ENCODE data around the gene FCHO2. TPM values are rescaled to one million over a fixed set of nuclear protein-coding genes. Genes with fewer than 3 reads are reported as not detected.

Gene FCHO2
- total and polyA plus RNA-seq, 10 of the 15 experiments (the other 5 are each of a cell fraction or from before 2014, with no cell fraction given): 0.05 to 1.4 (median 0.18) TPM

- TF ChIP-seq, protein P1, sequence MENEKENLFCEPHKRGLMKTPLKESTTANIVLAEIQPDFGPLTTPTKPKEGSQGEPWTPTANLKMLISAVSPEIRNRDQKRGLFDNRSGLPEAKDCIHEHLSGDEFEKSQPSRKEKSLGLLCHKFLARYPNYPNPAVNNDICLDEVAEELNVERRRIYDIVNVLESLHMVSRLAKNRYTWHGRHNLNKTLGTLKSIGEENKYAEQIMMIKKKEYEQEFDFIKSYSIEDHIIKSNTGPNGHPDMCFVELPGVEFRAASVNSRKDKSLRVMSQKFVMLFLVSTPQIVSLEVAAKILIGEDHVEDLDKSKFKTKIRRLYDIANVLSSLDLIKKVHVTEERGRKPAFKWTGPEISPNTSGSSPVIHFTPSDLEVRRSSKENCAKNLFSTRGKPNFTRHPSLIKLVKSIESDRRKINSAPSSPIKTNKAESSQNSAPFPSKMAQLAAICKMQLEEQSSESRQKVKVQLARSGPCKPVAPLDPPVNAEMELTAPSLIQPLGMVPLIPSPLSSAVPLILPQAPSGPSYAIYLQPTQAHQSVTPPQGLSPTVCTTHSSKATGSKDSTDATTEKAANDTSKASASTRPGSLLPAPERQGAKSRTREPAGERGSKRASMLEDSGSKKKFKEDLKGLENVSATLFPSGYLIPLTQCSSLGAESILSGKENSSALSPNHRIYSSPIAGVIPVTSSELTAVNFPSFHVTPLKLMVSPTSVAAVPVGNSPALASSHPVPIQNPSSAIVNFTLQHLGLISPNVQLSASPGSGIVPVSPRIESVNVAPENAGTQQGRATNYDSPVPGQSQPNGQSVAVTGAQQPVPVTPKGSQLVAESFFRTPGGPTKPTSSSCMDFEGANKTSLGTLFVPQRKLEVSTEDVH (IDR thresholded peaks at IDR 0.05; ENCODE audit: low read depth, partially characterized antibody): no peak
- TF ChIP-seq RAD21 (IDR thresholded peaks at IDR 0.05; ENCODE audit: insufficient read depth, low read depth, low read length) (no peak), SPI1 (IDR thresholded peaks at IDR 0.05; ENCODE audit: borderline replicate concordance, insufficient read depth, low read depth, low read length) (no peak), MEF2A (IDR thresholded peaks at IDR 0.05; ENCODE audit: insufficient read depth, low read depth, low read length) (no peak), RBBP5 (conservative IDR thresholded peaks at IDR 0.05) (no peak), HDGF (IDR thresholded peaks at IDR 0.05) (no peak)
- TF ChIP-seq, protein P2, sequence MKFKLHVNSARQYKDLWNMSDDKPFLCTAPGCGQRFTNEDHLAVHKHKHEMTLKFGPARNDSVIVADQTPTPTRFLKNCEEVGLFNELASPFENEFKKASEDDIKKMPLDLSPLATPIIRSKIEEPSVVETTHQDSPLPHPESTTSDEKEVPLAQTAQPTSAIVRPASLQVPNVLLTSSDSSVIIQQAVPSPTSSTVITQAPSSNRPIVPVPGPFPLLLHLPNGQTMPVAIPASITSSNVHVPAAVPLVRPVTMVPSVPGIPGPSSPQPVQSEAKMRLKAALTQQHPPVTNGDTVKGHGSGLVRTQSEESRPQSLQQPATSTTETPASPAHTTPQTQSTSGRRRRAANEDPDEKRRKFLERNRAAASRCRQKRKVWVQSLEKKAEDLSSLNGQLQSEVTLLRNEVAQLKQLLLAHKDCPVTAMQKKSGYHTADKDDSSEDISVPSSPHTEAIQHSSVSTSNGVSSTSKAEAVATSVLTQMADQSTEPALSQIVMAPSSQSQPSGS (IDR thresholded peaks at IDR 0.05; ENCODE audit: low read length): no peak
These were observed 17.6 kb upstream of the FCHO2 start (continued) for GRCh38 chr5:72938206-72938605.

GRCh38 chr5:72940082-72940481 is 15.8 kb upstream of the FCHO2 start:
- H3K4me2 ChIP-seq (ENCODE audit: control insufficient read depth, insufficient read depth): no peak overlapping the region
- no TSS peak for BruUV-seq (replicated peaks)
- DNase-seq (ENCODE audit: low read depth, low spot score) (no peak), ATAC-seq (no peak), FAIRE-seq (no peak)
- ChIA-PET POLR2A (no interaction called here), CTCF (no interaction called here), SMC1A (ENCODE audit: uncharacterized antibody, unreplicated experiment) (no interaction called here), RAD21 (ENCODE audit: unreplicated experiment) (no interaction called here)
- 45% methylated on average over 4 of the region's 4 CpGs for WGBS (ENCODE audit: insufficient coverage, insufficient replicate concordance, low lambda C conversion rate, missing lambda C conversion rate)
- no peaks in the 10 kb centered on the region for H3K36me3 ChIP-seq (ENCODE audit: control insufficient read depth in 2 of 2, insufficient read depth in 2 of 2, low read length in 1 of 2)
- H3K79me2 ChIP-seq (ENCODE audit: control insufficient read depth, insufficient read depth, low read length): no peaks in the 10 kb centered on the region
- no peak overlapping the region for H2AFZ ChIP-seq (ENCODE audit: control insufficient read depth, low read depth, low read length)
- H3K27ac ChIP-seq (ENCODE audit: control insufficient read depth, insufficient read depth): no peak overlapping the region
- no peak overlapping the region for H3K4me3 ChIP-seq
- no peaks in the 10 kb centered on the region for H3K27me3 ChIP-seq (replicated peaks in 1 of 2; ENCODE audit: control insufficient read depth in 2 of 2, insufficient read depth in 2 of 2, low read length in 1 of 2)
- no peaks in the 10 kb centered on the region for H4K20me1 ChIP-seq (ENCODE audit: control insufficient read depth, insufficient read depth)
- no peaks in the 10 kb centered on the region for H3K9me3 ChIP-seq (replicated peaks; ENCODE audit: control insufficient read depth, insufficient read depth, low read length)
- intact Hi-C loops (cut with micrococcal nuclease; ENCODE audit: unreplicated experiment) (no loop called here), in situ Hi-C loops (cut with MboI) (no loop called here)
- H3K4me1 ChIP-seq (ENCODE audit: control insufficient read depth, insufficient read depth, low read length): no peaks in the 10 kb centered on the region
- no peak overlapping the region for H3K9ac ChIP-seq (ENCODE audit: control insufficient read depth, insufficient read depth, low read length)
- no peak for TF ChIP-seq MXI1 (IDR thresholded peaks at IDR 0.05; ENCODE audit: low read depth, low read length)
- TF ChIP-seq WRNIP1 (IDR thresholded peaks at IDR 0.05; ENCODE audit: borderline replicate concordance, low read depth, low read length): no peak
- no peak for TF ChIP-seq RCOR1 (conservative IDR thresholded peaks at IDR 0.05; ENCODE audit: low read depth, low read length)
- no peak for TF ChIP-seq KLF5 (IDR thresholded peaks at IDR 0.05; ENCODE audit: partially characterized antibody)
- TF ChIP-seq, protein P3, sequence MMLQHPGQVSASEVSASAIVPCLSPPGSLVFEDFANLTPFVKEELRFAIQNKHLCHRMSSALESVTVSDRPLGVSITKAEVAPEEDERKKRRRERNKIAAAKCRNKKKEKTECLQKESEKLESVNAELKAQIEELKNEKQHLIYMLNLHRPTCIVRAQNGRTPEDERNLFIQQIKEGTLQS (IDR thresholded peaks at IDR 0.05; ENCODE audit: borderline replicate concordance, extremely low read depth, low read depth, low read length): no peak
- no peak for TF ChIP-seq TBL1XR1 (IDR thresholded peaks at IDR 0.05; ENCODE audit: low read depth, low read length)
- no peak for TF ChIP-seq HDAC2 (IDR thresholded peaks at IDR 0.05)
- no peak for TF ChIP-seq HDGF (IDR thresholded peaks at IDR 0.05)
- no peak for TF ChIP-seq EZH2 (IDR thresholded peaks at IDR 0.05; ENCODE audit: borderline replicate concordance, control insufficient read depth, low read depth, low read length)
- TF ChIP-seq, protein P4, sequence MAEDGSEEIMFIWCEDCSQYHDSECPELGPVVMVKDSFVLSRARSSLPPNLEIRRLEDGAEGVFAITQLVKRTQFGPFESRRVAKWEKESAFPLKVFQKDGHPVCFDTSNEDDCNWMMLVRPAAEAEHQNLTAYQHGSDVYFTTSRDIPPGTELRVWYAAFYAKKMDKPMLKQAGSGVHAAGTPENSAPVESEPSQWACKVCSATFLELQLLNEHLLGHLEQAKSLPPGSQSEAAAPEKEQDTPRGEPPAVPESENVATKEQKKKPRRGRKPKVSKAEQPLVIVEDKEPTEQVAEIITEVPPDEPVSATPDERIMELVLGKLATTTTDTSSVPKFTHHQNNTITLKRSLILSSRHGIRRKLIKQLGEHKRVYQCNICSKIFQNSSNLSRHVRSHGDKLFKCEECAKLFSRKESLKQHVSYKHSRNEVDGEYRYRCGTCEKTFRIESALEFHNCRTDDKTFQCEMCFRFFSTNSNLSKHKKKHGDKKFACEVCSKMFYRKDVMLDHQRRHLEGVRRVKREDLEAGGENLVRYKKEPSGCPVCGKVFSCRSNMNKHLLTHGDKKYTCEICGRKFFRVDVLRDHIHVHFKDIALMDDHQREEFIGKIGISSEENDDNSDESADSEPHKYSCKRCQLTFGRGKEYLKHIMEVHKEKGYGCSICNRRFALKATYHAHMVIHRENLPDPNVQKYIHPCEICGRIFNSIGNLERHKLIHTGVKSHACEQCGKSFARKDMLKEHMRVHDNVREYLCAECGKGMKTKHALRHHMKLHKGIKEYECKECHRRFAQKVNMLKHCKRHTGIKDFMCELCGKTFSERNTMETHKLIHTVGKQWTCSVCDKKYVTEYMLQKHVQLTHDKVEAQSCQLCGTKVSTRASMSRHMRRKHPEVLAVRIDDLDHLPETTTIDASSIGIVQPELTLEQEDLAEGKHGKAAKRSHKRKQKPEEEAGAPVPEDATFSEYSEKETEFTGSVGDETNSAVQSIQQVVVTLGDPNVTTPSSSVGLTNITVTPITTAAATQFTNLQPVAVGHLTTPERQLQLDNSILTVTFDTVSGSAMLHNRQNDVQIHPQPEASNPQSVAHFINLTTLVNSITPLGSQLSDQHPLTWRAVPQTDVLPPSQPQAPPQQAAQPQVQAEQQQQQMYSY (CRISPR knock-in tag; IDR thresholded peaks at IDR 0.05): no peak

Data from GM12878 (cell line).